Natural killer cell (primary cell): ENCODE data around the gene KIF3A. TPM values are rescaled to one million over a fixed set of nuclear protein-coding genes. Genes with fewer than 3 reads are reported as not detected.

Experiments used
- ATAC-seq, 3 donors: fragments of 150-1000 bp in 2 of 3; fragments of 200-7000 bp in 1 of 3; cut with Tn5 transposase; 1 replicate in 1 of 3; 2 replicates in 2 of 3; pipeline ENCODE4 v1.10.0; 2021; ENCODE audit warnings: mild to moderate bottlenecking in 2 of 3, moderate library complexity in 2 of 3
- DNase-seq, 2 donors: peaks; one replicate each; pipeline versions ENCODE4 v3.0.0 to v3.0.0-alpha.2; 2013 to 2021; ENCODE audit warnings: mixed read lengths in 1 of 2
- H3K27ac ChIP-seq: one replicate; pipeline ENCODE4 v1.5.1; 2013; ENCODE audit warnings: mild to moderate bottlenecking, low read length
- H3K27me3 ChIP-seq: one replicate; pipeline ENCODE4 v1.6.1; 2013; ENCODE audit warnings: low read length; ENCODE audit not compliant: control insufficient read depth, insufficient read depth
- H3K36me3 ChIP-seq: one replicate; pipeline ENCODE4 v1.6.1; 2013; ENCODE audit warnings: low read length; ENCODE audit not compliant: control insufficient read depth, insufficient read depth
- H3K4me1 ChIP-seq: one replicate; pipeline ENCODE4 v1.6.1; 2013; ENCODE audit warnings: low read length; ENCODE audit not compliant: control insufficient read depth, insufficient read depth
- H3K4me3 ChIP-seq: one replicate; pipeline ENCODE4 v1.5.1; 2013; ENCODE audit warnings: low read length
- H3K9me3 ChIP-seq: one replicate; pipeline ENCODE4 v1.6.1; 2013; ENCODE audit warnings: low read length; ENCODE audit not compliant: control insufficient read depth, insufficient read depth
- H3K27ac Mint-ChIP-seq, 2 donors: one replicate each; pipeline ENCODE4 v1.8.0; 2022; ENCODE audit warnings: mild to moderate bottlenecking in 2 of 2, mixed read lengths in 2 of 2, moderate library complexity in 1 of 2
- H3K27me3 Mint-ChIP-seq, 2 donors: one replicate each; pipeline ENCODE4 v1.8.0; 2022; ENCODE audit warnings: low read depth in 2 of 2, mixed read lengths in 2 of 2
- H3K36me3 Mint-ChIP-seq: one replicate; pipeline ENCODE4 v1.8.0; 2022; ENCODE audit warnings: mixed read lengths
- H3K4me1 Mint-ChIP-seq, 2 donors: one replicate each; pipeline ENCODE4 v1.8.0; 2022; ENCODE audit warnings: mixed read lengths in 2 of 2
- H3K4me3 Mint-ChIP-seq: one replicate; pipeline ENCODE4 v1.8.0; 2022; ENCODE audit warnings: mild to moderate bottlenecking, moderate library complexity, mixed read lengths
- H3K9me3 Mint-ChIP-seq, 2 donors: one replicate each; pipeline ENCODE4 v1.8.0; 2022; ENCODE audit warnings: mixed read lengths in 2 of 2
- CTCF ChIP-seq: fragments of 200-600 bp; IDR thresholded peaks from one replicate; pipeline ENCODE4 v1.8.0; 2022; ENCODE audit warnings: antibody characterized with exemption
- WGBS: methylation state at CpG from one replicate; pipeline ENCODE4 v1.1.7; 2013; ENCODE audit warnings: missing lambda C conversion rate; ENCODE audit not compliant: insufficient coverage; 5-methylcytosine and 5-hydroxymethylcytosine counted together
- intact Hi-C: fragments of 100-400 bp; cut with micrococcal nuclease; formaldehyde crosslinking; loops from one replicate; pipeline ENCODE4 v1.14.2; 2022
- total RNA-seq, 4 donors: library from RNA; stranded (reverse); fragments of 120-200 nt in 1 of 4; gene quantifications; one replicate each; pipeline versions ENCODE4 v1.2.3 to v1.2.4, GENCODE V29; 2013 to 2022

The KIF3A gene
- total RNA-seq, 3 donors from 2014 or later (not counting 1 experiment from before 2014, with no cell fraction given): 13.6 to 19.2 (median 18.6) TPM

- DNase-seq (no peak), ATAC-seq (no peak)
- intact Hi-C loops: no loop called here
- H3K27ac ChIP-seq: no peak overlapping the region
- H3K27me3 Mint-ChIP-seq: peaks cover 0 to 4% of the 10 kb centered on the region in 2 donors
- no peak overlapping the region for H3K4me3 Mint-ChIP-seq
- no peaks in the 10 kb centered on the region for H3K4me1 Mint-ChIP-seq
- WGBS: 95% methylated on average over 5 of the region's 5 CpGs
- H3K36me3 Mint-ChIP-seq: no peaks in the 10 kb centered on the region
- H3K4me3 ChIP-seq: no peak overlapping the region
- H3K27ac Mint-ChIP-seq: no peak overlapping the region
- H3K27me3 ChIP-seq: no peaks in the 10 kb centered on the region
- no peaks in the 10 kb centered on the region for H3K9me3 ChIP-seq
- no peaks in the 10 kb centered on the region for H3K9me3 Mint-ChIP-seq
- H3K36me3 ChIP-seq: no peaks in the 10 kb centered on the region
- no peaks in the 10 kb centered on the region for H3K4me1 ChIP-seq
- TF ChIP-seq CTCF: no peak
Measured at GRCh38 chr5:132756542-132756941, 19.2 kb upstream of the KIF3A start.

- Mint-ChIP-seq H3K36me3 (no peaks in the 10 kb centered on the region), H3K9me3 (no peaks in the 10 kb centered on the region), H3K27ac (no peak overlapping the region), H3K4me3 (no peak overlapping the region), H3K4me1 (no peaks in the 10 kb centered on the region), H3K27me3 (peaks cover 0 to 4% of the 10 kb centered on the region in 2 donors)
- no peak for ATAC-seq
- no peak for TF ChIP-seq CTCF
- no peaks in the 10 kb centered on the region for H3K4me1 ChIP-seq
- no peak overlapping the region for H3K27ac ChIP-seq
- no peak overlapping the region for H3K4me3 ChIP-seq
- no peak for DNase-seq
- intact Hi-C loops: no loop called here
- no peaks in the 10 kb centered on the region for H3K36me3 ChIP-seq
- no peaks in the 10 kb centered on the region for H3K9me3 ChIP-seq
- no peaks in the 10 kb centered on the region for H3K27me3 ChIP-seq
Measured at GRCh38 chr5:132754947-132755346, 17.6 kb upstream of the KIF3A start.

GRCh38 chr5:132754111-132754510, 16.8 kb upstream of the KIF3A start:
- 96% methylated on average over 4 of the region's 4 CpGs for WGBS
- Mint-ChIP-seq H3K9me3 (no peaks in the 10 kb centered on the region), H3K27me3 (peaks cover 0 to 4% of the 10 kb centered on the region in 2 donors), H3K4me1 (no peaks in the 10 kb centered on the region), H3K27ac (no peak overlapping the region), H3K4me3 (no peak overlapping the region), H3K36me3 (no peaks in the 10 kb centered on the region)
- Histone ChIP-seq H3K27me3 (no peaks in the 10 kb centered on the region), H3K36me3 (no peaks in the 10 kb centered on the region), H3K4me1 (no peaks in the 10 kb centered on the region), H3K27ac (no peak overlapping the region), H3K9me3 (no peaks in the 10 kb centered on the region), H3K4me3 (no peak overlapping the region)
- intact Hi-C loops: no loop called here
- ATAC-seq (no peak), DNase-seq (no peak)
- no peak for TF ChIP-seq CTCF
